AG09319 (cell line): Measurements from ENCODE around the gene TBX18.

Experiments used
- DNase-seq: peaks from one replicate; pipeline ENCODE4 v3.0.0-alpha.2; 2010; ENCODE audit warnings: low read depth; ENCODE audit errors: extremely low read depth
- CTCF ChIP-seq: IDR thresholded peaks from 2 replicates; pipeline ENCODE4 v1.5.1; 2011; ENCODE audit warnings: low read depth, mild to moderate bottlenecking, inconsistent platforms, low read length, moderate library complexity

TBX18 gene

GRCh38 chr6:84728602-84729001 is 35.8 kb downstream of the TBX18 start:
- no peak for DNase-seq
- TF ChIP-seq CTCF, result peak; percentile 37

- no peak for DNase-seq
- no peak for TF ChIP-seq CTCF
Measured at GRCh38 chr6:84719152-84719551, 45.2 kb downstream of the TBX18 start.

- TF ChIP-seq CTCF, result no peak
- DNase-seq, result no peak
Measured at GRCh38 chr6:84718038-84718955, 46.1 kb downstream of the TBX18 start.

GRCh38 chr6:84709121-84709520 is 55.3 kb downstream of the TBX18 start:
- DNase-seq, result no peak
- no peak for TF ChIP-seq CTCF

- DNase-seq, result peak; percentile 14
- TF ChIP-seq CTCF, result no peak
Measured at GRCh38 chr6:84707171-84707570, 57.2 kb downstream of the TBX18 start.

- no peak for DNase-seq
- TF ChIP-seq CTCF, result no peak
Measured at GRCh38 chr6:84696166-84696565, 68.2 kb downstream of the TBX18 start.

GRCh38 chr6:84691978-84692623 is 72.3 kb downstream of the TBX18 start:
- no peak for DNase-seq
- no peak for TF ChIP-seq CTCF
